ENCODE measurements around the gene HESX1. TPM values are rescaled to one million over a fixed set of nuclear protein-coding genes. Genes with fewer than 3 reads are reported as not detected.
A peak's percentile ranks its signal among the peaks of the same experiment; 100 is the strongest.

Gene HESX1
- total and polyA plus RNA-seq, 2 of the 13 experiments (the other 11 are each of a cell fraction or from before 2014, with no cell fraction given): 0.57 to 0.75 TPM

- TF ChIP-seq ATF7 (IDR thresholded peaks at IDR 0.05) (no peak), ATF7 (CRISPR knock-in tag; IDR thresholded peaks at IDR 0.05) (peak; percentile 15; the same call in 1 of the 2 replicates), ZNF639 (CRISPR knock-in tag; conservative IDR thresholded peaks at IDR 0.05) (peak; percentile 29; the same call in 1 of the 2 replicates), NR2F1 (CRISPR knock-in tag; IDR thresholded peaks at IDR 0.05) (0 out of 4 replicates have a peak, but pooled peaks of 1 of the 2 experiments have one; percentile 41), STAG1 (CRISPR knock-in tag; IDR thresholded peaks at IDR 0.05) (0 out of 2 replicates have a peak, but pooled peaks have one; percentile 3), TOE1 (CRISPR knock-in tag; IDR thresholded peaks at IDR 0.05) (no peak), ZNF562 (CRISPR knock-in tag; IDR thresholded peaks at IDR 0.05; ENCODE audit: borderline replicate concordance) (no peak), ZNF441 (CRISPR knock-in tag; IDR thresholded peaks at IDR 0.05; ENCODE audit: borderline replicate concordance) (peak; percentile 90; the same call in 1 of the 2 replicates), ZNF292 (CRISPR knock-in tag; IDR thresholded peaks at IDR 0.05; ENCODE audit: borderline replicate concordance, low read depth) (peak; percentile 59; the same call in 1 of the 2 replicates), ZMAT5 (CRISPR knock-in tag; IDR thresholded peaks at IDR 0.05; ENCODE audit: borderline replicate concordance, low read depth) (no peak), ZNF138 (CRISPR knock-in tag; IDR thresholded peaks at IDR 0.05; ENCODE audit: low read depth) (peak; percentile 84; the same call in 1 of the 2 replicates), SP1 (IDR thresholded peaks at IDR 0.05) (no peak), SP1 (CRISPR knock-in tag; IDR thresholded peaks at IDR 0.05) (peak; percentile 79), ZSCAN31 (CRISPR knock-in tag; IDR thresholded peaks at IDR 0.05; ENCODE audit: low read depth) (peak; percentile 82), GMEB1 (CRISPR knock-in tag; IDR thresholded peaks at IDR 0.05; ENCODE audit: borderline replicate concordance) (peak; percentile 84), HOMEZ (CRISPR knock-in tag; IDR thresholded peaks at IDR 0.05; ENCODE audit: low read depth) (0 out of 2 replicates have a peak, but pooled peaks have one; percentile 35), CHCHD3 (CRISPR knock-in tag; IDR thresholded peaks at IDR 0.05) (no peak), HNRNPLL (IDR thresholded peaks at IDR 0.05; ENCODE audit: low read depth, low read length, poor library complexity, severe bottlenecking) (peak; percentile 90), TBX3 (IDR thresholded peaks at IDR 0.05; ENCODE audit: borderline replicate concordance) (peak; percentile 15; the same call in 1 of the 2 replicates), ELF3 (CRISPR knock-in tag; IDR thresholded peaks at IDR 0.05) (peak; percentile 45), ZNF33A (CRISPR knock-in tag; IDR thresholded peaks at IDR 0.05; ENCODE audit: borderline replicate concordance) (no peak), ZNF784 (CRISPR knock-in tag; IDR thresholded peaks at IDR 0.05; ENCODE audit: borderline replicate concordance) (peak; percentile 83), ZNF780A (CRISPR knock-in tag; IDR thresholded peaks at IDR 0.05) (0 out of 2 replicates have a peak, but pooled peaks have one; percentile 63)
Measured at GRCh38 chr3:57227204-57227929, 27.6 kb upstream of the HESX1 start, which contains the start of gene APPL1 (continued).
